ENCODE data around the gene FBXO45. TPM values are rescaled to one million over a fixed set of nuclear protein-coding genes. Genes with fewer than 3 reads are reported as not detected.

Gene FBXO45
- total and polyA plus RNA-seq, 10 of the 15 experiments (the other 5 are each of a cell fraction or from before 2014, with no cell fraction given) = 4.0 to 17.3 (median 11.8) TPM

DNA sequence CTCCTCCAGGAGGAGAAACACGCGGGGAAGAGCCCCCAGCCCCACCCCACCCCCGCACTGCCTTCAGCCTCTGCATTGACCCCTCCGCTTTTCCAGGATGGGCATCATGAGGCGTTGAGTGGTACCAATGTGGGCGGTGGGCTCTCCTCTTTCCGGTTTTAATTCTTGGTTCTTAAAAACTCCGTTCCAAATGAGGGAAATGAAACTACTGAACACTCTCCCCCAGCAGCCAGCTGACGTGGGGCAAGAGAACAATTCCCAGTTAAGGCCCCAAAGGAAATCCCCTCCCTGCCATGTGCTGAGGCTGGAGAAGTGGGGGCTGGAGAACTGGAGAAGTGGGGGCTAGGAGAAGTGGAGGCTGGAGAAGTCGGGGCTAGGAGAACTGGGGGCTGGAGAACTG, 65.8 kb downstream of the FBXO45 start (continued):
- TF ChIP-seq, protein P1, sequence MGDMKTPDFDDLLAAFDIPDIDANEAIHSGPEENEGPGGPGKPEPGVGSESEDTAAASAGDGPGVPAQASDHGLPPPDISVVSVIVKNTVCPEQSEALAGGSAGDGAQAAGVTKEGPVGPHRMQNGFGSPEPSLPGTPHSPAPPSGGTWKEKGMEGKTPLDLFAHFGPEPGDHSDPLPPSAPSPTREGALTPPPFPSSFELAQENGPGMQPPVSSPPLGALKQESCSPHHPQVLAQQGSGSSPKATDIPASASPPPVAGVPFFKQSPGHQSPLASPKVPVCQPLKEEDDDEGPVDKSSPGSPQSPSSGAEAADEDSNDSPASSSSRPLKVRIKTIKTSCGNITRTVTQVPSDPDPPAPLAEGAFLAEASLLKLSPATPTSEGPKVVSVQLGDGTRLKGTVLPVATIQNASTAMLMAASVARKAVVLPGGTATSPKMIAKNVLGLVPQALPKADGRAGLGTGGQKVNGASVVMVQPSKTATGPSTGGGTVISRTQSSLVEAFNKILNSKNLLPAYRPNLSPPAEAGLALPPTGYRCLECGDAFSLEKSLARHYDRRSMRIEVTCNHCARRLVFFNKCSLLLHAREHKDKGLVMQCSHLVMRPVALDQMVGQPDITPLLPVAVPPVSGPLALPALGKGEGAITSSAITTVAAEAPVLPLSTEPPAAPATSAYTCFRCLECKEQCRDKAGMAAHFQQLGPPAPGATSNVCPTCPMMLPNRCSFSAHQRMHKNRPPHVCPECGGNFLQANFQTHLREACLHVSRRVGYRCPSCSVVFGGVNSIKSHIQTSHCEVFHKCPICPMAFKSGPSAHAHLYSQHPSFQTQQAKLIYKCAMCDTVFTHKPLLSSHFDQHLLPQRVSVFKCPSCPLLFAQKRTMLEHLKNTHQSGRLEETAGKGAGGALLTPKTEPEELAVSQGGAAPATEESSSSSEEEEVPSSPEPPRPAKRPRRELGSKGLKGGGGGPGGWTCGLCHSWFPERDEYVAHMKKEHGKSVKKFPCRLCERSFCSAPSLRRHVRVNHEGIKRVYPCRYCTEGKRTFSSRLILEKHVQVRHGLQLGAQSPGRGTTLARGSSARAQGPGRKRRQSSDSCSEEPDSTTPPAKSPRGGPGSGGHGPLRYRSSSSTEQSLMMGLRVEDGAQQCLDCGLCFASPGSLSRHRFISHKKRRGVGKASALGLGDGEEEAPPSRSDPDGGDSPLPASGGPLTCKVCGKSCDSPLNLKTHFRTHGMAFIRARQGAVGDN (IDR thresholded peaks at IDR 0.05) = no peak
- TF ChIP-seq MXI1 (IDR thresholded peaks at IDR 0.05; ENCODE audit: low read depth, low read length) (no peak), IKZF2 (IDR thresholded peaks at IDR 0.05) (peak; percentile 98), YY1 (IDR thresholded peaks at IDR 0.05; ENCODE audit: low read depth, low read length) (no peak), MEF2A (IDR thresholded peaks at IDR 0.05; ENCODE audit: insufficient read depth, low read depth, low read length) (0 out of 2 replicates have a peak, but pooled peaks have one; percentile 59), SRF (IDR thresholded peaks at IDR 0.05; ENCODE audit: low read depth in 2 of 2, low read length in 2 of 2) (no peak), BRCA1 (IDR thresholded peaks at IDR 0.05; ENCODE audit: low read depth, low read length) (no peak), SP1 (IDR thresholded peaks at IDR 0.05; ENCODE audit: low read depth, low read length) (peak; percentile 42), POU2F2 (IDR thresholded peaks at IDR 0.05; ENCODE audit: borderline replicate concordance, low read depth, low read length) (peak; percentile 37; the same call in 1 of the 3 replicates), CHD1 (IDR thresholded peaks at IDR 0.05; ENCODE audit: low read depth, low read length) (no peak), KAT2A (conservative IDR thresholded peaks at IDR 0.05; ENCODE audit: control insufficient read depth, low read depth, low read length) (no peak), CREM (IDR thresholded peaks at IDR 0.05; ENCODE audit: low read depth) (peak; percentile 85), SMAD5 (IDR thresholded peaks at IDR 0.05; ENCODE audit: low read depth) (no peak), FOXM1 (IDR thresholded peaks at IDR 0.05; ENCODE audit: low read depth, low read length) (no peak), CHD4 (IDR thresholded peaks at IDR 0.05) (no peak), ETV6 (conservative IDR thresholded peaks at IDR 0.05 in 1 of 2, IDR thresholded peaks at IDR 0.05 in 1 of 2; ENCODE audit: borderline replicate concordance in 1 of 2, low read depth in 1 of 2) (peak in 1 of 2 experiments; percentile 80; a peak in 2 of 4 replicates), SIX5 (IDR thresholded peaks at IDR 0.05; ENCODE audit: low read depth, low read length, severe bottlenecking) (no peak)
- TF ChIP-seq, protein P2, sequence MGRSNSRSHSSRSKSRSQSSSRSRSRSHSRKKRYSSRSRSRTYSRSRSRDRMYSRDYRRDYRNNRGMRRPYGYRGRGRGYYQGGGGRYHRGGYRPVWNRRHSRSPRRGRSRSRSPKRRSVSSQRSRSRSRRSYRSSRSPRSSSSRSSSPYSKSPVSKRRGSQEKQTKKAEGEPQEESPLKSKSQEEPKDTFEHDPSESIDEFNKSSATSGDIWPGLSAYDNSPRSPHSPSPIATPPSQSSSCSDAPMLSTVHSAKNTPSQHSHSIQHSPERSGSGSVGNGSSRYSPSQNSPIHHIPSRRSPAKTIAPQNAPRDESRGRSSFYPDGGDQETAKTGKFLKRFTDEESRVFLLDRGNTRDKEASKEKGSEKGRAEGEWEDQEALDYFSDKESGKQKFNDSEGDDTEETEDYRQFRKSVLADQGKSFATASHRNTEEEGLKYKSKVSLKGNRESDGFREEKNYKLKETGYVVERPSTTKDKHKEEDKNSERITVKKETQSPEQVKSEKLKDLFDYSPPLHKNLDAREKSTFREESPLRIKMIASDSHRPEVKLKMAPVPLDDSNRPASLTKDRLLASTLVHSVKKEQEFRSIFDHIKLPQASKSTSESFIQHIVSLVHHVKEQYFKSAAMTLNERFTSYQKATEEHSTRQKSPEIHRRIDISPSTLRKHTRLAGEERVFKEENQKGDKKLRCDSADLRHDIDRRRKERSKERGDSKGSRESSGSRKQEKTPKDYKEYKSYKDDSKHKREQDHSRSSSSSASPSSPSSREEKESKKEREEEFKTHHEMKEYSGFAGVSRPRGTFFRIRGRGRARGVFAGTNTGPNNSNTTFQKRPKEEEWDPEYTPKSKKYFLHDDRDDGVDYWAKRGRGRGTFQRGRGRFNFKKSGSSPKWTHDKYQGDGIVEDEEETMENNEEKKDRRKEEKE (IDR thresholded peaks at IDR 0.05) = no peak
- TF ChIP-seq, protein P3, sequence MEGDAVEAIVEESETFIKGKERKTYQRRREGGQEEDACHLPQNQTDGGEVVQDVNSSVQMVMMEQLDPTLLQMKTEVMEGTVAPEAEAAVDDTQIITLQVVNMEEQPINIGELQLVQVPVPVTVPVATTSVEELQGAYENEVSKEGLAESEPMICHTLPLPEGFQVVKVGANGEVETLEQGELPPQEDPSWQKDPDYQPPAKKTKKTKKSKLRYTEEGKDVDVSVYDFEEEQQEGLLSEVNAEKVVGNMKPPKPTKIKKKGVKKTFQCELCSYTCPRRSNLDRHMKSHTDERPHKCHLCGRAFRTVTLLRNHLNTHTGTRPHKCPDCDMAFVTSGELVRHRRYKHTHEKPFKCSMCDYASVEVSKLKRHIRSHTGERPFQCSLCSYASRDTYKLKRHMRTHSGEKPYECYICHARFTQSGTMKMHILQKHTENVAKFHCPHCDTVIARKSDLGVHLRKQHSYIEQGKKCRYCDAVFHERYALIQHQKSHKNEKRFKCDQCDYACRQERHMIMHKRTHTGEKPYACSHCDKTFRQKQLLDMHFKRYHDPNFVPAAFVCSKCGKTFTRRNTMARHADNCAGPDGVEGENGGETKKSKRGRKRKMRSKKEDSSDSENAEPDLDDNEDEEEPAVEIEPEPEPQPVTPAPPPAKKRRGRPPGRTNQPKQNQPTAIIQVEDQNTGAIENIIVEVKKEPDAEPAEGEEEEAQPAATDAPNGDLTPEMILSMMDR (IDR thresholded peaks at IDR 0.05 in 2 of 3, conservative IDR thresholded peaks at IDR 0.05 in 1 of 3; ENCODE audit: control insufficient read depth in 2 of 3, extremely low read depth in 1 of 3, insufficient read depth in 1 of 3, low read depth in 3 of 3, low read length in 3 of 3) = no peak
- TF ChIP-seq, protein P4, sequence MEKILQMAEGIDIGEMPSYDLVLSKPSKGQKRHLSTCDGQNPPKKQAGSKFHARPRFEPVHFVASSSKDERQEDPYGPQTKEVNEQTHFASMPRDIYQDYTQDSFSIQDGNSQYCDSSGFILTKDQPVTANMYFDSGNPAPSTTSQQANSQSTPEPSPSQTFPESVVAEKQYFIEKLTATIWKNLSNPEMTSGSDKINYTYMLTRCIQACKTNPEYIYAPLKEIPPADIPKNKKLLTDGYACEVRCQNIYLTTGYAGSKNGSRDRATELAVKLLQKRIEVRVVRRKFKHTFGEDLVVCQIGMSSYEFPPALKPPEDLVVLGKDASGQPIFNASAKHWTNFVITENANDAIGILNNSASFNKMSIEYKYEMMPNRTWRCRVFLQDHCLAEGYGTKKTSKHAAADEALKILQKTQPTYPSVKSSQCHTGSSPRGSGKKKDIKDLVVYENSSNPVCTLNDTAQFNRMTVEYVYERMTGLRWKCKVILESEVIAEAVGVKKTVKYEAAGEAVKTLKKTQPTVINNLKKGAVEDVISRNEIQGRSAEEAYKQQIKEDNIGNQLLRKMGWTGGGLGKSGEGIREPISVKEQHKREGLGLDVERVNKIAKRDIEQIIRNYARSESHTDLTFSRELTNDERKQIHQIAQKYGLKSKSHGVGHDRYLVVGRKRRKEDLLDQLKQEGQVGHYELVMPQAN (conservative IDR thresholded peaks at IDR 0.05) = no peak
